AML-193 (cell line): ENCODE data around the gene ARL2.
"Not testable (repeated sequence)": the region's sequence is repeated elsewhere in the genome, so short reads cannot be mapped to it uniquely, and the experiment has no call there.

Experiments used
- DNase-seq, 2 experiments: peaks; one replicate each; lab custom pipeline; 2025; lab: John Stamatoyannopoulos, UW

Gene ARL2

DNA sequence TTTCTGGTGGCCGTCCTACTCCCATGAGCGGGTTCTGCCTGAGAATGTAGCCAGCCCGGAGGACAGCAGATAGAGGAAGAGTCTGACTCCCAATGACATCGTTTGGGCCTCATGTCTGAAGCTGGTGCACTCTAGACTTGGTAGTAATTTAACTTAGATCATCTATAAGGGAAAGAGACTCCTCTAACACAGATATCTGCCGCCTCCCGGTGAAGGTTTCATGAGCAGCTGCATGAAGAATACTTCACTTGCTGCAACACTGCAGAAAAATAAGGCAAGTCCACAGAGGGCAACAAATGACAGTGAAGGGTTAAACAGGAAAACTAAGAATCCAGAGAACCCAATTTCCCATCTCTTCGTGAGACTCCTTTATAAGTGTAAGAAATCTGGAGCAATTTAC lies 5.9 kb upstream of the ARL2 start:
- no peak for DNase-seq

DNA sequence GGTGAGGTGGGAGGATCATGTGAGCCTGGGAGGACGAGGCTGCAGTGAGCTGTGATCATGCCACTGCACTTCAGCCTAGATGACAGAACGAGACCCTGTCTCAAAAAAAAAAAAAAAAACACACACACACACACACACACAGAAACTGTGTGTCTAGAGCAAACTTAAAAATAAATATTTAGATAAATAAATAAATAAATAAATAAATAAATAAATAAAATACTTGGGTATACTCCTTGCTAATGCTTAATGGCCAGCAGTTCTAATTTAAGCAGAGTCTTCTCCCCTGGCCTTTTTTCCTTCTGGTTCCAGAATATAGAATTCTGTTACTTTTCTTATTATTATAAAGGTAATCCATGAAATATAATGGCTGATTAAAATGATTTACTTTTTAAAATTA lies 5.1 kb upstream of the ARL2 start:
- no peak for DNase-seq

DNA sequence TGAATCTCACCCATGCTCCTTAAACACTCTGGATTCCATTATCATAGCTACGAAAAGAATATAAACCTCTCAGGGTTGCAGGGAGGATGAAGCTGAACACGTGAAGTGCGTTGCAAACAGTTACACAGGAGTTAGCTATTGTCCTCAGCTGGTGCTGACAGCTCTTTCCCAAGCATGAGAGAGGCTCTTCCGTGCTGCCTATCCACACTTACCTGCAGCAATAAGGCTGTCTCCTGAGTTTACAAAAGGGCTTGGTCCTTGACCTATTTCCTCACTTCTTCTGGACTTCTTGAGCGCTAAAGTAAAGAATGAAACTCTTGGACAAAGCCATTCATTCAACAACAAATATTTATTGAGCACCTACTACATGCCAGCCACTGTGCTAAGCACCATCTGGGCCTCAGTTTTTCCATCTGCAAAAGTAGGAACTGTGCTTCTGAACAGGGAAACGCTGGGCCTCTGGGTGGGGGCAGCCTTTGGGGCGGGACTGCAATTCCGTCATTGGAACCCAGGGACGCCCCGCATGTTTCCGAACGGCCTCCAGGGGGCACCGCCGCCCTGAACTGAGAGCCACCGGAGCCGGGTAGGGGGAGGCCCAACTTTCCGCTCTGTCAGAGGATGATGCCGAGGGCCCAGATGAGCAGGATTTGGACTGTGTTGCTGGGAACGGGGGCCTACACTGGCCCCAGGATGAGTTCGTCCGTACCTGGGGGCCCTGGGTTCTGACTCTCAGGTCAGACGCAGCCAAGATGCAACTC lies 651 bp upstream of the ARL2 start:
- peak; percentile 79 to 84 for DNase-seq

DNA sequence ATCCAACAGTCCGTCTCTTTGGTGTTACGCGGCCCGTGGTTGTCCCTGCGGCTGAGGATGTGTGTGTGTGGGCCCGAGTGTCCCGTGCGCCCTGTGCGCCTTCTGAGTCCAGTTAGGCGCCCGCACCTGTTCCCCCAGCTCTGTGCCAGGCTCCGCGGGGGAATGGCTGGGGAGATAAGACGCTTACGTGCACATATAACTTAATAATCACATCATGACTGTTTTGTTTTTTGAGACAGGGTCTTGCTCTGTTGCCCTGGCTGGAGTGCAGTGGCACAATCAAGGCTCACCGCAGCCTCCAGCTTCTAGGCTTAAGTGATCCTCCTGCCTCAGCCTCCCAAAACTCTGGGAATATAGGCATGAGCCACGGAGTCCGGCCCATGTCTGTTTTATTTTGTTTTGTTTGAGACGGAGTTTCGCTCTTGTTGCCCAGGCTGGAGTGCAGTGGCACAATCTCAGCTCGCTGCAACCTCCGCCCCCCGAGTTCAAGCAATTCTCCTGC lies 817 bp downstream of the ARL2 start:
- peak in 1 of 2 experiments; percentile 20 for DNase-seq

DNA sequence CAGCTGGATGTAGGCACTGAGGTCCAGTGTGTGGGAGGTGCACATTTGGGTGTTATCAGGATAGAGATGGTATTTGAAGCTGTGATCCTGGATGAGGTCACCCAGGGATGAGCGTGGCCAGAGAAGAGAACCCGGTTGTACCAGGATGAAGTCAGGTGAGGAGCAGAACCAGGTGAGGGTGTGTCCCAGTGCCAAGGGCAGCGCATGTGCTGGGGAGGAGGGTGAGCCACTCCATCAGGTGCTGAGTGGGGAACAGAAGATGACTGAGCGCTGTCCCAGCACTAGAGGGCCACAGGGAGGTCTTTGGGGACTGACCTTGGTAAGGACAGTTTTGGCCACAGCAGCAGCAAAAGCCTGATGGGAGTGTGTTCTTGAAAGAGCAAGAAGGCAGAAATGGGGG lies 2.7 kb downstream of the ARL2 start:
- no peak for DNase-seq

DNA sequence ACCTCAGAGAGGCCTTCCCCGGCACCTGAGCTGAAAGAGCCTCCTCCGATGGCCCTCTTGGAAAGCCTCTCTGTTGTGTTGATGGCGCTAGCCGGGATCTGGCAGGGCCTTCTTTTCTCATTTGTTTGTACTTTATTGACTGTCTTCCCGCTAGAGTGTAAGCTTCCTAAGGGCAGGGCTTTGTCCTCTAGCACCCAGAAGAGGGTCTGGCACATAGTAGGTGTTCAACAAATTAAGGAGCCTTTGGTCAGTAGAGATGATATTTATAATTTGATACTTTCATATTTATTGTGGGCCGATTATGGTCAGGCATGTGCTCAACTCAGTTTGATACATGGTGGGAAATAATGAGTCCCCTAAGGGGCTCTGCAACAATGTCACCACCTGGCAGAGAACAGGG lies 4.0 kb downstream of the ARL2 start:
- no peak for DNase-seq

DNA sequence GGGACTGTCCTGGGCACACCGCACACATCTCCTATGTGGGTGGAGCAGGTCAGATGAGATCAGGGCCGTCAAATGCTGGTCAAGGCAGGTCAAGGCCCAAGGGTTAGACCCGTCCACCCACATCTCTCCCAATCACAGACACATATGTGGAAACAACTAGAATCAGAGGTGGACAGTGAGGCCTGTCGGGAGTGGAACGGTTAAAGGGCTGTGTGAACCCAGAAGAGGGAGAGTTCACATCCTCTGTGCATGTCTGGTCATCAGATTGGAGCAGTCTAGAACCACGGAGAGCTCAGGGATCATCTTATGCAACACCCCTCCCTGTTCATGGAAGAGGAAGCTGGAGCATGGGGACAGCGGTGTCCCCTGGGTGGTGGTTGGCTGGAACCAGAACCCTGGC lies 5.9 kb downstream of the ARL2 start:
- no peak for DNase-seq

DNA sequence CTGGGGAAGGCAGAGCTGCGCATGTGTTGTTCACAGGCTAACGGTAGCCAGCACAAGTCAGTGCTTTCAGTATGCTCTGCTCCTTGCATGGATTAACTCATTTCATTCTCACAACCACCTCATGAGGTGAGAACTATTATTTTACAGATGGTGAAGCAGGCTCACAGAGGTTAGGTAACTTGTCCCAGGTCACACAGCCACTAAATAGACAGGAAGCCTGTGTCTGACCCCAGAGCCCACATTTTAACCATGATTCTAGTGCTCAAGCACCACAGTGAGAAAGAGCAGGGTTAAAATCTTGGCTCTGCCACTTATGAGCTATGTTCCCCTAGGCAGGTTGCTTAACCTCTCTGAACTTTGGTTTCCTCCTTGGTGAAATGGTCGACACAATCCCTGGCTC lies 7.0 kb downstream of the ARL2 start:
- DNase-seq: no peak

DNA sequence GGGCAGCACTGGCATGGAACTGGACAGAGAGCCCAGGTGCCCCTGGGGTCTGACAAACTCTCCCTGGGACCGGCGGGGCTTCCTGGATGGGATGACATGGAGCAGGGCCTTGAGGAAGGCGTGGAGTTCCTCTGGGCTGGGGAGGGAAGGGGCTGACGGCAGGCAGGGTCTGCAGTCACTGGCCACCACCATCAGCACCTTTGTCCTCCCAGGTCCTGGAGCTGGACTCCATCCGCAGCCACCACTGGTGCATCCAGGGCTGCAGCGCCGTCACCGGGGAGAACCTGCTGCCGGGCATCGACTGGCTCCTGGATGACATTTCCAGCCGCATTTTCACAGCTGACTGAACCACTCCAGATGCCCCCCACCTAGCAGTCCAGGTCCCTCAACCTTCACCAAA lies 7.5 kb downstream of the ARL2 start:
- no peak for DNase-seq

DNA sequence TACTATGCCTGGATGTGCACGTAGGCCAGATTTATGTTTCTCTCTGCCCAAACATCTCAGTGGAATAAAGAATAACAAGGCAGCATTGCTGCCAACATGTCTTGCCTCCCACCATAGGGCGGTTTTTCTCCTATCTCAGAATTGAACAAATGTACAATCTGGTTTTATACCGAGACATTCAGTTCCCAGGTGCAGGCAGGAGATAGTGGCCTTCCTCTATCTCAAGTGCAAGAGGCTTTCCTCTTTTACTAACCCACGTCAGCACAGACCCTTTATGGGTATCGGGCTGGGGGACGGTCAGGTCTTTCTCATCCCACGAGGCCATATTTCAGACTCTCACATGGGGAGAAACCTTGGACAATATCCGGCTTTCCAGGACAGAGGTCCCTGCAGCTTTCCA lies 9.5 kb downstream of the ARL2 start:
- not testable (repeated sequence) for DNase-seq

DNA sequence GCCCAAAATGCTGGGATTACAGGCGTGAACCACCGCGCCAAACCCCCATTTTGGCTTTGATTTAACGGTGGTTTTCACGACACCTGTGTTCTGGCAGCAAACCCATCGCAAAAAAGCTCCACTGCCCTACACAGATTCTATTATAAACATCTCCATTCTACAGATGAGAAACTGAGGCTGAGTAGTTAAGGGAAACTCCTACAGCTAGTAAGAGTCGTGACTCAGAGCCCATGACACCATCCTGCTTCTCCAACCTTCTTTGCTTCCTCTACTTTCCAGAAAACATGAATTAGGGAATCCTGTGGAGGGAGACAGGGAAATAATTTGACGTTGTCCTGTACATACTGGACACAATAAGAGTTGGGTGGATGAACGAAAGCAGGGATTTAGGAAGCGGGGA lies 12.8 kb downstream of the ARL2 start:
- DNase-seq: no peak

DNA sequence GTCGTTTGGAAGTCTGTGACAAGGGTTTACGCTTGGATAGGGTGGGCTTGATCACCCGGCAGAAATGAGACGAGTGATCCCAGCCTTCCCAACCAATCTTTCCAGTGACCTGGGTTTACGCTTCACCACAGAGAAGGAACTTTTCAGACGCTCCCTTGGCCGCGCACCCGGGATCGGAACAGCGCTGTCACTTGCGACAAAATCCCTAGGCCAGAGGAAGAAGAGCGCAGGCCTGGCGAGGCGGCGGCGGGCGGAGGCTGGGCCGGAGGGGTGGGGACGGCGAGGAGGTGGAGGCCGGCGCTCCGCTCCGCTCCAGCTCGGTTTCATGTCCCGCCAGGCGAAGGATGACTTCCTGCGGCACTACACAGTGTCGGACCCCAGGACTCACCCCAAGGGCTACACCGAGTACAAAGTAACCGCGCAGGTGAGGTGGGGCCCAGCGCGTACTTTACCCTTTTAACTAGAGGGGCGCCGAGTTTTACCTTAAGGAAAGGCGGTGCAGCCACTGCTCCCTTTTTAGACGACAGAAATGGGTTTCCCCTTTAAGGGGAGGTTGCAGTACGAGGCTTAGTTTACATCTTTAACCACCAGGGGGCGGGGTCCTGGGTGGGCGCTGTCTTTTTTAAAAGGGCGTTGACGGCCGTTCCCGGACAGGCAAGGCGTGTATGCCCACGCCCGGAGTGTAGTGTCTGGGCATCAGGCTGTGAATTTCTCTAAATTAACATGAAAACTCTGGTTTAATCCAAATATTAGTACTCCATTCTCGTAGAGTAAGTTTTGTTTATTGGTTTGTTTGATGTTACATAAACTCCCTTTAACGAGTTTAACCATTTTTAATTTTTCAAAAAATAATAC lies 13.5 kb downstream of the ARL2 start, which contains the start of gene SNX15:
SNX15 (plus strand) TSS at position 227 of the 855 bp plus-strand sequence; CDS start at position 326, 99 bp downstream.
- peak; percentile 90 to 96 for DNase-seq

DNA sequence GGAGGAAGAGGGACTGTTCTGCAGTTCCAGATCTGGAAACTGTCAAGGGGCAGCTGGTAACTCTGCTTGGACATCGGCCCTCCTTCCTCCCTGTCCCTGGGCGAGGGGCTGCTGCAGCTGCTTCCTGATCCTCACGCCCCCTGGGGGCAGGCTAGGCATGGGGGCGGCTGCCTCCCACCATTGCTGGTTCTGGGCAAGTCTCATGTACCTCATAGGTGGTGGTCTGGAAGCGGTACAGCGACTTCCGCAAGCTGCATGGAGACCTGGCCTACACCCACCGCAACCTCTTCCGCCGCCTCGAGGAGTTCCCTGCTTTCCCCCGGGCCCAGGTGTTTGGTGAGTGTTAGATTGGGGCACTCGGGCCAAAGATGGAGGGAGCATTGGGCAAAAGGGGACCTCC lies 18.3 kb downstream of the ARL2 start:
- DNase-seq: no peak

DNA sequence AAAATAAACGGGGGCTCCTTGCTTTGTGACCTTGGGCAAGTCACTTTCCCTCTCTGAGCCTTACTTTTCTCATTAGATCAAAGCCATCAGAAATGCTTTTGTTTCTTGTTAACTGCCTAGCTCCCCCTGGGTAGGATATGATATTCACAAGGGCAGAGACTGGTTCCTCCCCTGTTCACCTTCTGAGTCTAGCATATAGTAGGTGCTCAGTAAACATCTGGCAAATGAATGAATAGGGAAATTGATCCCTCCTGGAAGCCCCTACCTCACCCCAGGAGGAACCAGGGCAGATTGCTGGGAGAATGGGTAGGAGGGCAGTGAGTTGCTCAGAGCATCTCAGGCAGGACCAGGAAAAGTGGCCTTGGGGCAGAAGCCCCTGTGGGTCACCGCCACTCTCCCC lies 20.5 kb downstream of the ARL2 start:
- DNase-seq: no peak

DNA sequence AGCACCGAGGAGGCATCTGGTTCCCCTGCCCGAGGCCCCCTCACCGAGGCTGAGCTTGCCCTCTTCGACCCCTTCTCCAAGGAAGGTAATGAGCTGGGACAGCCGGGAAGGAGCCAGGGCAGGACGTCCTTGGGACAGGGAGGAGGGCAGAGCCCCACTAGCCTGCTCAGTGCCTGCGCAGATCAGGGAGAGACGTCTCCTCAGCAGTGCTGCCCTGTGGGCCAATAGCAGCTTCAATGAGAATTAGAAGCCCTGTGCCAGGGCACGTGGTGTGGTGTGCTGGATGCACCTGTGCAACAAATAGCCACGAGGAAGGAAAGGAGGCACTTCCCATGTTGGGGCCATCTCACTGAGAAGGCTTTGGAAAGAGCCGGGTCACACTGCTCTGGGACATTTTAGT lies 21.6 kb downstream of the ARL2 start:
- no peak for DNase-seq

DNA sequence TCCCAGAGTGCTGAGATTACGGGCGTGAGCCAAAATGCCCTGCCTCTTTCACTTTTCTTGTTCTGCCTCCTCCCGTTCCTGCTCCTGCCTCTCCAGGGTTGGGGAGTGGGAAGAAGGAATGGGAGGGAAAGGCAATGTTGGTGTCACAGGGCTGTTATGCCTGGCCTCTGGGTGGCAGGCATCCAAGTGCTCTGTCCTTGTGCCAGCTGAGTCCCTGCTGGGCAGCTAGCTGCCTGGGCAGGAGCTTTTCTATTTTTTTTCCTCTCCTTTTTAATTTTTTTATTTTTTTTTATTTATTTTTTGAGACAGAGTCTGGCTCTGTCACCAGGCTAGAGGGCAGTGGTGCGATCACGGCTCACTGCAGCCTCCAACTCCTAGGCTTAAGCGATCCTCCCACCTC lies 23.0 kb downstream of the ARL2 start:
- DNase-seq: no peak

DNA sequence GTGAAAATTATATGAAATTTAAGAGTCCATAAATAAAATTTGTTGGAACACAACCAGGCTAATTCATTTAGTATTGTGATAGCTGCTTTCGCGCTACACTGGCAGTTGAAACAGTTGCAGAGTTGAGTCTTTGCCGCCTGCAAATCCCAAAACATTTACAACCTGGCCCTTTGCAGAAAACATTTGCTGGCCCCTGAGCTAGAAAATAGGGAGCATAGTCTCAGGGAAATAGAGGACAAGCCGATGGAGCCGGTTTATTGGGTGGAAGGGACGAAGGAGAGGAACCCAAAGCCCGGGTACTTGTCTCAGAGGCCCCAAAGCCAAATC lies 26.5 kb downstream of the ARL2 start:
- DNase-seq: no peak

DNA sequence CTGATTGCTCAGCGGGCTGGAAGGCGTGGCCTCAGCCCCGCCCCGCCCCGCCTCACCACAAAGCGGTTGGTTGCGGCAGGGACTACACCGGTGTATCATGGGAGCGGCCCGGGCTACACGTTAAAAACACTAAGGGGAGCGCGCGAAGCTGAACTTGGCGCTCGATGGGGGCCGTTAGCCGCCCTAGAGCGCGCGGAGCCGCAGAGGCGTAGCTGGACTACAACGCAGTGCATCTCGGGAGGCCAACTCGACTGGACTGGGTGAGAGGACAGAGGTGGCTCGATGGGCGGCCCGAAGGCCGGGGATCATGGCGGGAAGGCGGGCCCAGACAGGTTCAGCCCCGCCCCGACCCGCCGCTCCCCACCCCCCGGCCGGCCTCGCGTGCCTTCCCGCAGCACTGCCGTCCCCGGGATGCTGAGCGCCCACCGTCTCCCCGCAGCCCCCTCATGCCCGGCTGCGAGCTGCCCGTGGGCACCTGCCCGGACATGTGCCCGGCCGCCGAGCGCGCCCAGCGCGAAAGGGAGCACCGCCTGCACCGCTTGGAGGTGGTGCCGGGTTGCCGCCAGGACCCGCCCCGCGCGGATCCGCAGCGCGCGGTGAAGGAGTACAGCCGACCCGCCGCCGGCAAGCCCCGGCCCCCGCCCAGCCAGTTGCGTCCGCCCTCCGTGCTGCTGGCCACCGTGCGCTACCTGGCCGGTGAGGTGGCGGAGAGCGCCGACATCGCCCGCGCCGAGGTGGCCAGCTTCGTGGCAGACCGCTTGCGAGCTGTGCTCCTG lies 27.1 kb downstream of the ARL2 start, which contains the start of gene SAC3D1:
SAC3D1 (plus strand) TSS at position 364 of the 776 bp plus-strand sequence; CDS start at position 447, 83 bp downstream.
- peak; percentile 95 to 96 for DNase-seq

DNA sequence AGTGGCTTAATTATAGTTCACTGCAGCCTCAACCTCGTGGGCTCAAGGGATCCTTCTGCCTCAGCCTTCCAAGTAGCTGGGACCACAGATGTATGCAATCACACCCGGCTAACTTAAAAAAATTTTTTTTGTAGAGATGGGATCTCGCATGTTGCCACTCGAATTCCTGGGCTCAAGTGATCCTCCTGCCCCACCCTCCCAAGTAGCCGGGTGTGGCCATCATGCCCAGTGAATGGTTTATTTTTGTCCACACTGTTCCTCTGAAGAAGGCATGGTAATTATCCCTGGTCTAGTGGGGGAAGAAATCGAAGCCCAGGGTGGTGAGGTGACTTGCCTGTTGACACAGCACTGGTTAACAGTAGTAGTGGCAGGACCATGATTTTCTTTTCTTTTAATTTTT lies 28.9 kb downstream of the ARL2 start:
- DNase-seq: no peak

DNA sequence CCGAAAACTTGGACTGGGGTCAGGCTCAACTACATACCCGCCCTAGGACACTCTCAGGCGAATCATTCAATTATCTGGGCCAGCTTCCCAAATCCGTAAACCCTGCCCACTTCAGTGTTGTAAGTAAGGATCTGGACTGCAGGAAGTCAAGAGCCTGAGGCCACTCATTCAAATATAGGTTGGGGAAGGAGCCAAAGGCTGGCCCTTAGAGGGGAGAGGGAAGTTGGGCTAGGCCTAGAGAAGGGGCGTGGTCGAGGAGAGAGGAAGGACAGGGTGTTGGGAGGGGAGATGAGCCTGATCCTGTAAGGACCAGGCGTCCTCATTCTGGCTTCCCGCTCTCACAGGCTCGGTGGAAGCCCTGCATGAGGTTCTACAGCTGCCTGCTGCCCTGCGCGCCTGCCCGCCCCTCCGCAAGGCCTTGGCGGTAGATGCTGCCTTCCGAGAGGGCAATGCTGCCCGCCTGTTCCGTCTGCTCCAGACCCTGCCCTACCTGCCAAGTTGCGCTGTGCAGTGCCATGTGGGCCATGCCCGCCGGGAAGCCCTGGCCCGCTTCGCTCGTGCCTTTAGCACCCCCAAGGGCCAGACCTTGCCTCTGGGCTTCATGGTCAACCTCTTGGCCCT lies 30.0 kb downstream of the ARL2 start:
- peak; percentile 34 to 47 for DNase-seq

DNA sequence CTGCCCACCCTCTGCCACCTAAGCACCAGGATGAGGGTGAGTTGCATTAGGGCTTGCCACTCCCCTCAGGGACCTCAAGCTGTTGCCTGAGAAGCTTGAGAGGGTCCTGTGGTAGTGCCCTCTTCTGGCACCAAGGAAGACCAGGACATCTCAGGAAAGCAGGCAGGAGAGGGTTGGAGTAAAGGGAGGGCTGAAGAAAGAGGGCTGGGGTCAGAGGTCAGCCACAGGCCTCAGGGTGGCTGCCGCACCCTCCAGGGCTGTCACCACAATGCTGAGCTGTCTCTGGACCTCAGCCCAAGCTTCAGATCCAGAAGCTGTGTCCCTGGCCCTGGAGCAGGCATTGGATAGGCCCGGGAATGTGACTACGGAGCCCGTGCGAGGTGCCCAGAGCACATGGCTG lies 31.1 kb downstream of the ARL2 start:
- DNase-seq: no peak

DNA sequence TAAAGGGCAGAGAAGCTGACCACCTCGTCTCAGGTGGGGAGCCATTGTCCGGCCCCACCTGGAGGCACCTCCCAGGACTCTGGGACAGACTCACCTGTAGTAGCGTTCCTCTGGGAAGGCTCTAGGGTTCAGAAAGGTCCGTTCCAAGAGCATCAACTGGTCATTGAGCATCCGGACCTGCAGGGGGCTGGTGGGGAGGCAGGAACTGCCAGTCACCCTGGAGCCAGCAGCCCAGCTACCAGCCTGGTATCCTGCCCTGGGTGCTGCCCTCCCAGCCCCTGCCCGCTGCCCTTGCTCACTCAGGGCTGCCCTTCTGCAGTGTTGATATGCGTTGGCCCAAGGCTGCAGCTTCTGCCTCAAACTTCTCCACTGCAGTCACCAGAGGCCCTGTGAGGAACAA lies 31.8 kb downstream of the ARL2 start:
- DNase-seq: no peak
